ENCODE measurements around the gene HSPA12B.

Gene HSPA12B

GRCh38 chr20:3788685-3789155, 56.2 kb downstream of the HSPA12B start (continued):
- TF ChIP-seq KLF7 (tag by site-specific recombination; IDR thresholded peaks at IDR 0.05; ENCODE audit: borderline replicate concordance) = no peak
- TF ChIP-seq ZNF654 (tag by site-specific recombination; IDR thresholded peaks at IDR 0.05; ENCODE audit: low read depth) = no peak
- no peak for TF ChIP-seq ZNF138 (tag by site-specific recombination; IDR thresholded peaks at IDR 0.05; ENCODE audit: borderline replicate concordance)
- no peak for TF ChIP-seq ZNF157 (tag by site-specific recombination; IDR thresholded peaks at IDR 0.05)
- no peak for TF ChIP-seq ZNF660 (tag by site-specific recombination; IDR thresholded peaks at IDR 0.05)
- no peak for TF ChIP-seq FEZF1 (tag by site-specific recombination; IDR thresholded peaks at IDR 0.05)
- no peak for TF ChIP-seq ZBTB7A (tag by site-specific recombination; IDR thresholded peaks at IDR 0.05; ENCODE audit: low read depth)
- TF ChIP-seq, protein P1, sequence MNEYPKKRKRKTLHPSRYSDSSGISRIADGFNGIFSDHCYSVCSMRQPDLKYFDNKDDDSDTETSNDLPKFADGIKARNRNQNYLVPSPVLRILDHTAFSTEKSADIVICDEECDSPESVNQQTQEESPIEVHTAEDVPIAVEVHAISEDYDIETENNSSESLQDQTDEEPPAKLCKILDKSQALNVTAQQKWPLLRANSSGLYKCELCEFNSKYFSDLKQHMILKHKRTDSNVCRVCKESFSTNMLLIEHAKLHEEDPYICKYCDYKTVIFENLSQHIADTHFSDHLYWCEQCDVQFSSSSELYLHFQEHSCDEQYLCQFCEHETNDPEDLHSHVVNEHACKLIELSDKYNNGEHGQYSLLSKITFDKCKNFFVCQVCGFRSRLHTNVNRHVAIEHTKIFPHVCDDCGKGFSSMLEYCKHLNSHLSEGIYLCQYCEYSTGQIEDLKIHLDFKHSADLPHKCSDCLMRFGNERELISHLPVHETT (tag by site-specific recombination; IDR thresholded peaks at IDR 0.05) = peak; percentile 67
- TF ChIP-seq ZNF133 (tag by site-specific recombination; IDR thresholded peaks at IDR 0.05) = no peak
- no peak for TF ChIP-seq ZNF837 (tag by site-specific recombination; IDR thresholded peaks at IDR 0.05)
- no peak for TF ChIP-seq ZNF561 (tag by site-specific recombination; IDR thresholded peaks at IDR 0.05; ENCODE audit: borderline replicate concordance)
- TF ChIP-seq, protein P2, sequence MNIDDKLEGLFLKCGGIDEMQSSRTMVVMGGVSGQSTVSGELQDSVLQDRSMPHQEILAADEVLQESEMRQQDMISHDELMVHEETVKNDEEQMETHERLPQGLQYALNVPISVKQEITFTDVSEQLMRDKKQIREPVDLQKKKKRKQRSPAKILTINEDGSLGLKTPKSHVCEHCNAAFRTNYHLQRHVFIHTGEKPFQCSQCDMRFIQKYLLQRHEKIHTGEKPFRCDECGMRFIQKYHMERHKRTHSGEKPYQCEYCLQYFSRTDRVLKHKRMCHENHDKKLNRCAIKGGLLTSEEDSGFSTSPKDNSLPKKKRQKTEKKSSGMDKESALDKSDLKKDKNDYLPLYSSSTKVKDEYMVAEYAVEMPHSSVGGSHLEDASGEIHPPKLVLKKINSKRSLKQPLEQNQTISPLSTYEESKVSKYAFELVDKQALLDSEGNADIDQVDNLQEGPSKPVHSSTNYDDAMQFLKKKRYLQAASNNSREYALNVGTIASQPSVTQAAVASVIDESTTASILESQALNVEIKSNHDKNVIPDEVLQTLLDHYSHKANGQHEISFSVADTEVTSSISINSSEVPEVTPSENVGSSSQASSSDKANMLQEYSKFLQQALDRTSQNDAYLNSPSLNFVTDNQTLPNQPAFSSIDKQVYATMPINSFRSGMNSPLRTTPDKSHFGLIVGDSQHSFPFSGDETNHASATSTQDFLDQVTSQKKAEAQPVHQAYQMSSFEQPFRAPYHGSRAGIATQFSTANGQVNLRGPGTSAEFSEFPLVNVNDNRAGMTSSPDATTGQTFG (tag by site-specific recombination; IDR thresholded peaks at IDR 0.05; ENCODE audit: borderline replicate concordance) = no peak
- TF ChIP-seq, protein P3, sequence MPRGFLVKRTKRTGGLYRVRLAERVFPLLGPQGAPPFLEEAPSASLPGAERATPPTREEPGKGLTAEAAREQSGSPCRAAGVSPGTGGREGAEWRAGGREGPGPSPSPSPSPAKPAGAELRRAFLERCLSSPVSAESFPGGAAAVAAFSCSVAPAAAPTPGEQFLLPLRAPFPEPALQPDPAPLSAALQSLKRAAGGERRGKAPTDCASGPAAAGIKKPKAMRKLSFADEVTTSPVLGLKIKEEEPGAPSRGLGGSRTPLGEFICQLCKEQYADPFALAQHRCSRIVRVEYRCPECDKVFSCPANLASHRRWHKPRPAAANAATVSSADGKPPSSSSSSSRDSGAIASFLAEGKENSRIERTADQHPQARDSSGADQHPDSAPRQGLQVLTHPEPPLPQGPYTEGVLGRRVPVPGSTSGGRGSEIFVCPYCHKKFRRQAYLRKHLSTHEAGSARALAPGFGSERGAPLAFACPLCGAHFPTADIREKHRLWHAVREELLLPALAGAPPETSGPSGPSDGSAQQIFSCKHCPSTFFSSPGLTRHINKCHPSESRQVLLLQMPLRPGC (tag by site-specific recombination; IDR thresholded peaks at IDR 0.05) = no peak
- TF ChIP-seq ZNF701 (tag by site-specific recombination; IDR thresholded peaks at IDR 0.05) = no peak
- TF ChIP-seq, protein P4, sequence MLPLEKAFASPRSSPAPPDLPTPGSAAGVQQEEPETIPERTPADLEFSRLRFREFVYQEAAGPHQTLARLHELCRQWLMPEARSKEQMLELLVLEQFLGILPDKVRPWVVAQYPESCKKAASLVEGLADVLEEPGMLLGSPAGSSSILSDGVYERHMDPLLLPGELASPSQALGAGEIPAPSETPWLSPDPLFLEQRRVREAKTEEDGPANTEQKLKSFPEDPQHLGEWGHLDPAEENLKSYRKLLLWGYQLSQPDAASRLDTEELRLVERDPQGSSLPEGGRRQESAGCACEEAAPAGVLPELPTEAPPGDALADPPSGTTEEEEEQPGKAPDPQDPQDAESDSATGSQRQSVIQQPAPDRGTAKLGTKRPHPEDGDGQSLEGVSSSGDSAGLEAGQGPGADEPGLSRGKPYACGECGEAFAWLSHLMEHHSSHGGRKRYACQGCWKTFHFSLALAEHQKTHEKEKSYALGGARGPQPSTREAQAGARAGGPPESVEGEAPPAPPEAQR (tag by site-specific recombination; IDR thresholded peaks at IDR 0.05) = no peak
- TF ChIP-seq ZNF239 (tag by site-specific recombination; IDR thresholded peaks at IDR 0.05) = no peak
- TF ChIP-seq ZNF830 (tag by site-specific recombination; IDR thresholded peaks at IDR 0.05; ENCODE audit: low read depth) = no peak
- no peak for TF ChIP-seq ZNF747 (tag by site-specific recombination; IDR thresholded peaks at IDR 0.05)
- no peak for TF ChIP-seq ZNF677 (tag by site-specific recombination; IDR thresholded peaks at IDR 0.05)
- TF ChIP-seq HOXA7 (CRISPR knock-in tag; IDR thresholded peaks at IDR 0.05; ENCODE audit: borderline replicate concordance) = no peak
- TF ChIP-seq ZNF626 (tag by site-specific recombination; IDR thresholded peaks at IDR 0.05) = no peak
- TF ChIP-seq ZNF274 (IDR thresholded peaks at IDR 0.05; ENCODE audit: low read length) = no peak
- TF ChIP-seq ZNF274 (tag by site-specific recombination; IDR thresholded peaks at IDR 0.05; ENCODE audit: borderline replicate concordance) = no peak
- no peak for TF ChIP-seq ZNF521 (tag by site-specific recombination; IDR thresholded peaks at IDR 0.05)
- TF ChIP-seq, protein P5, sequence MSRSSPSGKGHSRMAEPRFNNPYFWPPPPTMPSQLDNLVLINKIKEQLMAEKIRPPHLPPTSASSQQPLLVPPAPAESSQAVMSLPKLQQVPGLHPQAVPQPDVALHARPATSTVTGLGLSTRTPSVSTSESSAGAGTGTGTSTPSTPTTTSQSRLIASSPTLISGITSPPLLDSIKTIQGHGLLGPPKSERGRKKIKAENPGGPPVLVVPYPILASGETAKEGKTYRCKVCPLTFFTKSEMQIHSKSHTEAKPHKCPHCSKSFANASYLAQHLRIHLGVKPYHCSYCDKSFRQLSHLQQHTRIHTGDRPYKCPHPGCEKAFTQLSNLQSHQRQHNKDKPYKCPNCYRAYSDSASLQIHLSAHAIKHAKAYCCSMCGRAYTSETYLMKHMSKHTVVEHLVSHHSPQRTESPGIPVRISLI (tag by site-specific recombination; IDR thresholded peaks at IDR 0.05) = no peak
- TF ChIP-seq, protein P6, sequence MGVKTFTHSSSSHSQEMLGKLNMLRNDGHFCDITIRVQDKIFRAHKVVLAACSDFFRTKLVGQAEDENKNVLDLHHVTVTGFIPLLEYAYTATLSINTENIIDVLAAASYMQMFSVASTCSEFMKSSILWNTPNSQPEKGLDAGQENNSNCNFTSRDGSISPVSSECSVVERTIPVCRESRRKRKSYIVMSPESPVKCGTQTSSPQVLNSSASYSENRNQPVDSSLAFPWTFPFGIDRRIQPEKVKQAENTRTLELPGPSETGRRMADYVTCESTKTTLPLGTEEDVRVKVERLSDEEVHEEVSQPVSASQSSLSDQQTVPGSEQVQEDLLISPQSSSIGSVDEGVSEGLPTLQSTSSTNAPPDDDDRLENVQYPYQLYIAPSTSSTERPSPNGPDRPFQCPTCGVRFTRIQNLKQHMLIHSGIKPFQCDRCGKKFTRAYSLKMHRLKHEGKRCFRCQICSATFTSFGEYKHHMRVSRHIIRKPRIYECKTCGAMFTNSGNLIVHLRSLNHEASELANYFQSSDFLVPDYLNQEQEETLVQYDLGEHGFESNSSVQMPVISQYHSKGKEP (tag by site-specific recombination; IDR thresholded peaks at IDR 0.05) = no peak
- no peak for TF ChIP-seq ZNF202 (tag by site-specific recombination; IDR thresholded peaks at IDR 0.05; ENCODE audit: borderline replicate concordance)
- no peak for TF ChIP-seq ZNF23 (tag by site-specific recombination; IDR thresholded peaks at IDR 0.05; ENCODE audit: borderline replicate concordance)
- no peak for TF ChIP-seq ZNF211 (tag by site-specific recombination; IDR thresholded peaks at IDR 0.05; ENCODE audit: low read depth)
- no peak for TF ChIP-seq WT1 (tag by site-specific recombination; IDR thresholded peaks at IDR 0.05)
- no peak for TF ChIP-seq SETDB1 (IDR thresholded peaks at IDR 0.05; ENCODE audit: insufficient read length, low read length)
- no peak for TF ChIP-seq TRIM28 (IDR thresholded peaks at IDR 0.05; ENCODE audit: borderline replicate concordance, low read length)
- no peak for TF ChIP-seq ZNF146 (tag by site-specific recombination; IDR thresholded peaks at IDR 0.05)
